Measurements from ENCODE around the gene CPA3. TPM values are rescaled to one million over a fixed set of nuclear protein-coding genes. Genes with fewer than 3 reads are reported as not detected.

The CPA3 gene
- total RNA-seq, 1 donor from 2014 or later: 0.68 TPM

DNA sequence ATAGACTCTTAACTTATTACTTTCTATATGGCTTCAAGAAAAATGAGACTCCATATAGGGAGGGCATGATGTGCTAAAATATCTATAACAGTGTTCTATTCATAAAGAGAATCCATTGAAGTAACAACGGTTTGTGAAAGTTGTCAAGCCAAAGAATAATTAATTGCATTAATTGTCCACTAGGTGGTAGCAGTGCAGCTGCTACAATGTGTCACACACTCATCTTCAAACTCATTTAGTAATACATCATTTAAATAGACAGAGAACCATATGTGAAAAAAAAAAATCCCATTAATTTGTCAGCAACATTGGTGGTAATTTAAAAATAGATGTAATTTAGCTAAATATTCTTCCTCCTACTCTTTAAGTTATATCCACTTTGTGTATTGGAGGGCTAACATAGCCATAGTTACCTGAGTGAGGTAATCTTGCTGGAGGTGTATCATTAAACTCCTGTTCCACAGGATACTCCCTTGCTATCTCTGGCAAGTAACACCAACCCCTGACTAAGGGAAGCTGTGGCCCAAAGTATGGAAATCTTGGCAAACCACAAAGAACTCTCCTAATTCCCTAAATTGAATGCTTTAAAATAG lies 3.7 kb upstream of the CPA3 start:
- DNase-seq: peak; percentile 73

DNA sequence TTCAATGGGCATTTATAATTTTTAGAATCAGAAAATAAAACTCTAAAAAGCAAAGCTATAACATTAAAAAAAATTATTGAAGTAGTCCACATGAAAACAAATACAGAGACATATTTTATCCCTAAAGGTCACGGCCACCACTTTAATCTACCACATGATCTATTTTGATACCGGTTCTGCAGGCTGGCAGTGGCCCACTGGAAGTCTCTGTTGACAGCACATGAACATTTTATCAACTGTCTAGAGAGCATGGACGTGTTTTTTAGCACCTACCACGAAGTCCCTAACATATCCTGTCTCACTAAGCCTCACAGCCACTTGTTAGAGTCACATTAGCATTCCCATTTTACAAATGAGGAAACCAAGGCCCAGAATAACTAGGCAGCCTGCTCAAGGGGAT lies 1.8 kb upstream of the CPA3 start:
- no peak for DNase-seq

DNA sequence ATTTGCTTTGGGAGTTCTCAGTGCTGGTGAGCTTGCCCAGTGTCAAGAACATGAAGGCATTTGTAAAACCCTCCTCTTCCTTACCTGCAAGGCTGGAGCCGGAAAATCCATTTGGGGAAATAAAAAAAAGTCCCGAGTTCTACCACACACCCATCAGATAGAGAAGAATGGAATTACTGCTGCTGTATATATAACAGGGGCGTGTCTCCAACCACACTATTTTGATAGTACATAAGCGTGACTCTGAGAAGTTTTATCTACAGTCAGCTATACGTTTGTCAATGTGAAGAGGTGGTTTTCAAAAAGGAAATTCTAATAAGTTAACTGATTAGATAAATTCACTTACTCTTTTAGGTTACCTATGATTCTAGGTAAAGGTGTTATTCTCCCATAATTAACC lies 1.3 kb upstream of the CPA3 start:
- DNase-seq: no peak

DNA sequence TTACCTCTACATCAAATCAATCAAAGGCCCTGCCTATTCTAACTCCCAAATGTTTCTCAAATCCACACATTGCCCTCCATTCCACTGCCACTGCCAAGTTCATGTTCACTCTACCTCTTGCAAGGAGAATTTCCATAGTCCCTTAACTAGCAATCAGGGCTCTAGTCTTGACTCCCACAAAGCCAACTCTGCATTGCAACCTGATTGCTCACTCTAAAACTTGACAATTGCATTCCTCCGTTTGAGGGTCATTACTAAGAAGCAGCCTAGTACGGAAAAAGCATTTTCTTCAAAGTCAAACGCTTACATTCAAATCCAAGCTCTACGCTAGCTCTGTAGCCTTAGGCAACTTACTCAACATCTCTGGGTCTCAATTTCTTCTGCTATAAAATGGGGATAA lies 1.2 kb downstream of the CPA3 start:
- DNase-seq: no peak

DNA sequence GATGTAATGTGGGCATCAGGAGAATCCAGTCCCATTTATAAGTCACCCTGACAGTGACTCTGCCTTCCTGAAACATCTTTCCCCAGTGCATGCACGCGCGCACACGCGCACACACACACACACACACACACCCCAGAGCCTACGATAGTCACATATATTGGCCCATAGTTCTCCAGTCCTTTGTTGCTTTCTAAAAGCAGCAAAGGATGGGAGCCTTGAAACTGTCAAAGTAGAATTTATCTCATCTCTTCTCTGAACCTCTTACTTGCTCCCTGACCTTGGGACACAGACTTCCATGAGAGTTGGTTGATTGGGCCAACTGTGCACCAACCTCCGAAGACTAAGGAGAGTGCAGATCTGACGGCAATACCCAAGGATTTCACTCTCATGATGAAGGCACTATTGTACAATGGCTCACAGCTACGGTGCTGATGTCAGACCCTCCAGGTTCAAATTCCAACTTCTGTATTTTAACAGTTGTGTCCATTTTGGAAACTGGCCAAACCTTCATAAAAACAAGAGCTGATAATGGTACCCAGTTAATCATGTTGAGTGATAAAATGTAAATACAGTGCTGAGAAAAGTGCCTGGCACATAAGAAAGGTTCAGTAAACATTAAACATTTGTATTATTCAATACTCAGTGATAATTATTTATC lies 8.3 kb downstream of the CPA3 start:
- DNase-seq: no peak

DNA sequence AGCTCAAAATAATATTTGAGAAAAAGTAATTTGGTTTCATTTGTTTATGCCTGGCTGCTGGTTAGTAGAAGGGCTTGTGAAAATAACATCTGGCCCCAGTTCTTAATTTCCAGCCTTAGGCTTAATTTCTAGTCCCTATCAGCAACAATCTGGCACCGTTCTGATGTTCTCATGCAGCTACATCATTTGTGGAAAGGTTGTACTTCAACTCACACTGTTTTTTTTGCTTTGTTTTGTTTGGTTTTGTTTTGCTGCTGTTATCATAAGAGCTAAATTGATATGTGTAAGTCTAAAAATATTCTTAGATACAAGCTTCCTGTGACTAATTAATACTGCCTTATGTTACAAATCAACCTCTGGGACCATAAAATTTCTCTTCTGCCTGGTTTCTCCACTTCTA lies 8.9 kb downstream of the CPA3 start:
- DNase-seq: peak; percentile 11

DNA sequence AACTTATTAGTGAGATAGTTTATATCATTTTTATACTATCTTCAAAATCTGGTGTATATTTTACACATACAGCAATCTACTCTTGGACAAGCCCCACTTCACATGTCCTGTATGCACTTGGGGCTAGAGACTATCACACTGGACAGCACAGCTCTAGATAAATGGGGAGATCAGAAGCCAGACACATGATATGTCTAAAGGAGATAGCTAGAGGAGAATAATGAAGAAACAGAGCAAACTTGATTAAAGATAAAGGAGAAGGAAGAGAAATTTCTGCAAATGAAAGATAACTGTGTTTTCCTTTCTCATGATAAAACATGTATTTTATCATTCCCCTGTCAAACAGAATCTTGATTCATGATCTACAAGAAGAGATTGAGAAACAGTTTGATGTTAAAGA lies 13.0 kb downstream of the CPA3 start:
- no peak for DNase-seq

DNA sequence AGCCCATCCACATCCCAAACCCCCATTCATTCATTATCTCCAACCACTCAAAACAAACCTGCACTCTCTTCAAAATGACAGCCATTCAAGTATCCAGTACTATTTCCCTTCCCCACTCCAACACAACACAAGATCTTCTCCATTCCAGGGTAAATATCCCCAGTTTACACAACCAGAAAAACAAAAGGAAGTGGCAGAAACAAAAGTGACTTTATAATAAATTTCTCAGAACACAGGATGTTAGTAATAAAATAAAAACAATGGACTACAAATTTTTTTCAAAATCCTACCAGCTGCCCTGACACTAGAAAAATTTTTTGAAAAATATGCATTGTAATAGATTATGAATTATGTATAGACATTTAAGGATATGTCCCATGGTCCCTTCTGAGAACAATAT lies 14.2 kb downstream of the CPA3 start:
- DNase-seq: peak; percentile 31

DNA sequence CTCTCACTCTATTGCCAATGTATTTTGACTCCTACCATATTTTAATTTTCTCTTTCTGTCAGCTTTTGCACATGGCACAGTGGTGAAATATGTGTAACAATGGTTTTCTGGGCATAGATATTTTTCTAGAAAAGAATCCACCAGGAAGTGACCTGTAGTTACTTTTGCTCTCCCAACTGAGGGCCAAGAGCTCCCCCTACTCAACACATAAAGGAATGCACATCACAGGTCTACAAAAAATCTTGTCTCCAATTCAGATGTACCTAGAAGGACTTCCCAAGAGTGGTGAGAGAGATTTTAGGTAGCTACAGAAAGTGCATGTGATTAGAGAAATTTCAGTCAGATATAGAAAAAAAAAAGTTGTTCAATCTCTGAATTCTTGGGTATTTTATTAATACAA lies 15.6 kb downstream of the CPA3 start:
- peak; percentile 13 for DNase-seq

DNA sequence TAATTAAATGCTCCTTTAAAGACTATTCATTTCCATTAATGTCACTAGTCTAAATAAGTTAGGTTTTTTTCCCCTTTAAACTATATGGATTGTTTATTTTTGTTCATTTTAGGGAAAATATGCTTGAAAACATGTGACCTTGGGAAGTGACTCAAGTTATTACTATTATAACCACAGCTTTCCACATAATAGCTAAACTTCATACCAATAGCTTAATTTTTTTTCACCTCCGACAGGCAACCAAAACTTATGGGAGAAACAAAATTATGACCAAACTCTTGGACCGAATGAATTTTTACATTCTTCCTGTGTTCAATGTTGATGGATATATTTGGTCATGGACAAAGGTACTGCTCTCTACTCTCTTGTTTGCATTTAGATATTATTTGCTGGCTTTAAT lies 16.2 kb downstream of the CPA3 start:
- peak; percentile 20 for DNase-seq

DNA sequence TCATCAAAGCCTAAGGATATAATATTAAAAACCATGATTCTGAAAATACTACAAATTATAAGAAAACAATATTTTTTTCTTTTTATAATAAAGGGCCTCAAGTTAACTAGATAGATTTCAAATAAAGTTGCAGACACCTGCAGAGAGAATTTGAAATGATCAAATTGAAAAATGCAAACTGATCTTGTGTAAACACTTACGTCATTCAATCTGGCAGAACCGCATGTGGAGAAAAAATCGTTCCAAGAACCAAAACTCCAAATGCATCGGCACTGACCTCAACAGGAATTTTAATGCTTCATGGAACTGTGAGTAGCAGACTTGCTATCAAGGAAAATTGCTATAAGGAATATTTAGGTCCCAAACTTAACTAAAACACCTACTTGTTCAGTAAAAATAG lies 17.2 kb downstream of the CPA3 start:
- no peak for DNase-seq

DNA sequence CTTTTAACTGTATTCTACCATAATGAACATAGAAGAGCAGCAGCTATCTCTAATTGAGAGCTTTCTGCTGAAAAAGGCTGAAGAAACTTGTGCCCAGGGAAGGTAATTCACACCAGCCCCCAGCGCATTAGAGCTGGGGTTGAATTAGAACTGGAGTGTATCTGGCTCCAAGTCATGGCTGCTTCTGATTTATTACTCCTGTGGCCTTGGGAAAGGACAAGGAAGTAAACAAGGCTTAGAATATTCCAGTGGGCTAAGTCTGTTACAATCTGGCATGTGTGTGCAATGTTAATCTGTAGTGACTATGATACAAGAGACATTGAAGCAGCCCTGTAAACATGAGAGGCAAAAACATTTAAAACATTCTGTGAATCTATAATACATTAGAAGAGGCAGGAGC lies 18.1 kb downstream of the CPA3 start:
- DNase-seq: no peak

DNA sequence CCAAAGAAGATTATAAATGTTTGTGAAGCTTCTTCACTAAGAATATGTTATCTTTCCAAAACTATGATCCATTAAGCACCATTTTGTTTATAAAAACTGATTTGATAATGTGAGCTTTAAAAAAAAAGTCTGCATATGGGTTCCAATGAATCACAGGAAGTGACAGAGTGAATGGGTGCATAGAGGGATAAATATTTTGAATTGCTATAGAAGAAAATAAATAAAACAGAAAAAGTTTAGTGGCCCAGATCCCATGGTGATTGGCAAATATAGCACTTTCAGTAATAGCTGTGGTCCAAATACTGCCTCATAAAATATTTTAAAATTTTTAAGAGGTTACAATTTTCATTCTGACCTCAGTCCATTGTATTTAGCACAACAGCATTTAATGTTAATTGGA lies 19.2 kb downstream of the CPA3 start:
- peak; percentile 17 for DNase-seq

DNA sequence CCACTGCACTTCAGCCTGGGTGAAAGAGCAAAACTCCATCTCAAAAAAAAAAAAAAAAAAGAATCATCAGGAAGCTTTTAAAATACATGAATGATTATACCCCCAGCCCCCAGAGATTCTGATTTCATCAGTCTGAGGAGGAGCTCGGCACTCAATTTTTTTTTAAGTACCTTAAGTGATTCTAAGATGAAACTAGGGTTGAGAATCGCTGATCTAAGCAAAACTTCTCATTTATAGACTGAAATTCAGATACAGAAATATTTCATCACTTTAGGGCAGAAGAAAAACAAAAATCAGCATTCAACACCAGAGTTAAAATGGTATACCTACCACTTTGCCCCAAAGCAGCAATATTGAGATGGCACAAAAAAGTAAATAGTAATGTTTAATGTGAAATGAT lies 24.7 kb downstream of the CPA3 start:
- DNase-seq: no peak

DNA sequence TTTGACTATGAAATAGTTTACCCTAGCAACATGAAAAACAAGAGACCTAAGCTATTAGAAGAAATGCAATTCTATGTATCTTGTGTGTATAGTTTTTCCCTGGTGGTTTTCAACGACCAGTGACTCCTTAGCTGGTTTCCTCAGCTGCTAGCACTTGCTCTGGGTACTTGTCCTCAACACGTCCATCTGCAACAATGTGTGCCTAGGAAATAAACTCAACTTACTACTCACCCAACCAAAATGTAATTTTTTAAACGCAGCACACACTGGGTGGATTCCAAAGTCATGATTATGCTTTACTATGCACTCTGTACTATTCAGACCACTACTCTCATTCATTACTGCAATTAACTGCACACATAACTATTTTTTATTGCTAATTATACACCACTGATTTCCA lies 31.0 kb downstream of the CPA3 start:
- DNase-seq: no peak

DNA sequence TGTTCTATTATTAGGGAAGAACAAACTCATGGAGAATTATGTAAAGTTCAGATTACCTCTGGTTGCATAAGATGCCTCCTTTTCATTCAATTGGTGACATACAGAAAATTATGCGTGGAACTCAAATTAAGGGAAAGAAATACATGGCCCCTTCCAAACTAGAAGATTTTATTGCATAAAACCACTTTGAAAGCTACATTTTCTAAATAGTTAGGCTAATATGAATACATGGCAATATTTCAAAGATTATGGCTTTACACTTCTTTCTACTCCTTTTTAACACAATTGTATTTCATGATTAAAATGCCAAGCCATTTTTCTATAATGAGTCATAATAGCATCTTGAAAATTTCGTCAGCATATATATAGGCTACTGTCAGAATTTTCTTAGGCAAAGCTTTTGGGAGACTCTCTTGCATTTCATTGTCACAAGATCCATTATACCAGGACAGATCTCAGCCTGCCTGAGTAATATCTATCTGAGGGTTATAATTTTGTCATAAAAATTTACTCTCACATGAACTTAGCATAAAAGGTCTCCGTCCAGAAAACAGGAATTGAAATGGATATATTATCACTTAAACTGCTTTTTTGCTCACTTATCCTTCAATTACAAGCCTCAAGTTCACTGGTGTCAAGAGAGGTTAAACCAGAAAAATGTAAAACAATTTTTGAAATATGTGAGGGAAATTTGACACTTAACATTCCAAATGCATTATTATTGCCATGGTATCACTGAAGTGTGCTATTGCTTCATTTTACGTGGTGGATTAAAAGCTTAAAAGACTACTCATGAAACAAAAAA lies 37.1 kb downstream of the CPA3 start:
- DNase-seq: no peak

DNA sequence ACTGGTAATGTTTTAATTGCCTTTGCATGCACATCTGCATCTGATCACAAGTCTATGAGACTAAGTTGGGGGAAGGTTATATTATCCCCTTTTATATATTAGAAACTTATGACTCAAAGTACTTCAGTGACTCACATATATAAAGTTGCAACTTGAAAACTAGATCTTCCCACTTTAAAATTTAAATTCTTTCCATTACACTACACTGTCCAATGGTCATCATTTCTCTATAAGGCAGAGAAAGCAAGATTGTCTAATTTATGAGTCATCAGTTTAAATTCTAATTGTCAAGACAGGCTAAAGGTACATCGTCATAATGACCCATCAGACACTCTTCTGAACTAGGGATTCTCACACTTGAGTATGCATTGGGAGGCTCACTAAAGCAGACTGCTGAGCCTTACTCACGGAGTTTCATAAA lies 37.9 kb downstream of the CPA3 start:
- no peak for DNase-seq

DNA sequence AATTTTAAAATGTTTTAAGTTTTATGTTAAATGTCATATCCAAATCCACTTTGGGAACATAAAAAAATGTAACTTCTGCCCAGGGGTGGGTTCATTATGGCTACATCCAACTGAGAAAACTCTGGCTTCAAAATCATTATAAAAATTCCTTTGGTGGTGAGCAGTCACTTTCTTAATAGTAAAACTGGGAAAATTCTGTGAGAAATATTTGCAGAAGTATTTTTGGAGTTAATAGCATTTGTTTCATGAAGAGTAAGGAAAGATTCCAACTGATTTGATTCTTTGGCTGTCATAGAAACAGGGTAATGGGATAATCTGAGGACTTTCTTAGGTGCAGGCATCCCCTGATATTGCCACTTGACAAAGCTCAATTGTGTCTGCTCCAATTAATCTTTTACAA lies 38.8 kb downstream of the CPA3 start:
- DNase-seq: no peak

DNA sequence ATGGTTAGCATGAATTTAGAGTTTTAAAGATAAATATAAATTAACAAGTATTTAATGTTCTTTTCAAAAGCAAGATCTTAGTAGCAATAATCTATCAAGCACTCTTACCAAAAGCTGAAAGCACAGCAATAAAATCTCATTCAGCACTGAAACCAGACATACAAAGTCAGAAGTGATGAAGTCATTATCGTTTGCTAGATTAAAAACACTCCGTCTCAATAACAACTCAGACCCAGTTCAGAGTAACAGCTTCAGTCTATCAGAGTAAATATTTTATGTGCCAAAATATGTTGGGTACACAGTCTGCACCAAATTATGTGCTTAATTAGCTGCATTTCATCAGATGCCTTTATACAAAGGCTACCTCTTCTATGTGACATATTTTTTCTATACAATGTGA lies 41.6 kb downstream of the CPA3 start:
- DNase-seq: no peak

DNA sequence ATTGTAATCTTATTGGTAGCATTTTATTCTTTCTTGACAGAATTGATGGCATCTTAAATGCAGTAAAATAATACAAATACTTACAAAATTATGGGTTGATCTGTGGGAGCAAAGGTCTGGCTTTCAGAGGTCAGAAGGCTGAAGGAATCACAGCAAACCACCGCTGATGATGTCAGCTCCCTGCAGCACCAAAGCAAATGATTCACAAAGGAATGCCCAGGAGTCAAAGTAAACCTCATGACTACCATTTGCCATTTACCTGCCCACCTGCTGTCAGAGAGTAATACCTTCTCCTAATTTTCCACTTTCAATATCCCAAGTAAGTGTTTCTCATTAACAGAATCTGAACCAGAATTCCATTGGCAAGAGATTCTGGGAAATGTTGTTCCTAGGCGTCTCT lies 46.1 kb downstream of the CPA3 start:
- no peak for DNase-seq

DNA sequence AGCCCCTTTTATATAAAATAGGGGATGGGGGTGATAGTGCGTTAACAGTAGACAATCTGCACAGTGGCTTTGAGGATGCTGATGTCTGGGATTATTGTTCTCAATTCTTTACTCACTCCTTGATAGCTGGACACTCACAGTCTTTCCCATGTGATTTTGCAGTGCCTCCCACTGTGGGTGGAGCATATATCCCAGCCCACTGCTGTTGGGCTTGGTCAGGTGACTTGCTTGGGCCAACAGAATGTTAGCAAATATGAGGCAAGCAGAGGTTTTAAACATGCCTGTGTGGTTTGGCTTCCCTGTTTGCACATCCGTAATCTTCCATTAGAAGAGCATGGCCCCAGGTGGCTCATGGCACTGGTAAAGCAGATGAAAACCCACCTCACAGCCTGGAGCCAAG lies 46.5 kb downstream of the CPA3 start:
- DNase-seq: no peak

DNA sequence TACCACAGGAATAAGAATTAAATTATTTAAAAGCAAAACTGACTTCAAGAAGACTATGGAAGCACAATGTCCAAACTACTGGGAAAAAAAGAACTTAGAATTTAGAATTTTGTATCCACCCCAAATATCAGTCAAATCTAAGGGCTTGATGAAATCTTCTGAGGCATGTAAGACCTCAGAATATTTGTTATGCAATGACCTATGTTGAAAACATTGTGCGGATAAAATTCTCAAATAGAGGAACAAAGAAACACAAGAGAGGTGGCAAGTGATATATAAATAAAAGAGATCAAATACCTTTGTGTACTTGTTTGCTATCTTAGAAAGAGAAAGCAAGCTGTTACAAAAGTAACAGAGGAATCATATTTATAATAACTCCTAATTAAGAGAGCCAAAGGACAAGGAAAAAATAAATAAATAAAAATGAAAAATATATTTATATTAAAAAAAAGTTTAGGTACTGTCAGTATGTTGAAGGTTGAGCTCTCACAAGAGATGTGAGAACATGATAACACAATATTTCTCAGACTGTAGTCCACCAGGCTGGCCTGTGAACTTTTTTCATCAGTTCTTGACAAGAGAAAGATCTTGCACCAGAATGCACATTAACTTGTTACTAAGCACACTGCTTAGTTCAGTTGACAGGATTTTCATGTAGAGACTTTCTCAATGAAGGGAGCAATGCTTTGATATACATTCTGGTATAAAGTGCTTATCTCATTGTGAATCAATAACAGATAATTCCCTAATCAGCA lies 50.0 kb downstream of the CPA3 start:
- no peak for DNase-seq

DNA sequence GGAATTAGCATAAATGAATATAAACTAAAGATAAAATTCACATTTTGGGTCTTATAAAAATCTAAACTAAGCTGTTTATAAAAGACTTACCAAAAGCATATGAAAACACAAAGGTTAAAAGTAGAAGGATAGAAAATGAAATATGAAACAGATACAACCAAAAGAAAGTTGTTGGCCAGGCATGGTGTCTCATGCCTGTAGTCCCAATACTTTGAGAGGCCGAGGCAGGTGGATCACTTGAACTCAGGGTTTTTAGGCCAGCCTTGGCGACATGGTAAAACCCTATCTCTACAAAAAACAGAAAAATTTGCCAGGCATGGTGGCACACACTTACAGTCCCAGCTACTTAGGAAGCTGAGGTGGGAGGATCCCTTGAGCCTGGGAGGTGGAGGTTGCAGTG lies 51.0 kb downstream of the CPA3 start:
- DNase-seq: no peak

DNA sequence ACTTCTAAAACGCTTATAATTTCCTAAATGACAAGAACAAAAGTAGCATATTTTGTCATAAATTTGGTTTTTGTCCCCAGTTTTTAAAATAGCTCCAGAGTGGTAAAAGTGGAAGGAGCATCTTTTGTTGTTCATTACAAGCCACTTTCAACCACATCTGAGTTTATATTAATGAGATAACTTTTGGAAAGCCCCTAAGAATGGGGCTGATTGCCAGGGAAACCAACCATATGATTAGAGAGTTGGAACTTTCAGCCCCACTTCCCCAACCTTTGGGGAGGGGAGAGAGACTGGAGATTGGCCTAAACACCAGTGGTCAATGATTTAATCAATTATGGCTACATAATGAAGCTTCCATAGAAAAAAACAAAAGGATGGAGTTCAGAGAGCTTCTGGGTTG lies 57.4 kb downstream of the CPA3 start:
- DNase-seq: no peak
